HepG2 (cell line): ENCODE measurements around the gene FUOM. TPM values are rescaled to one million over a fixed set of nuclear protein-coding genes. Genes with fewer than 3 reads are reported as not detected.
A peak's percentile ranks its signal among the peaks of the same experiment; 100 is the strongest.

ENCODE experiments used
- ATF1 ChIP-seq: IDR thresholded peaks from 2 replicates; pipeline ENCODE4 v1.6.1; 2016; ENCODE audit warnings: mild to moderate bottlenecking, control low read depth
- FOXP1 ChIP-seq, 2 experiments: fragments of 450-650 bp in 1 of 2; IDR thresholded peaks; 2 replicates each; pipeline ENCODE4 v1.6.1; 2017 to 2018; ENCODE audit warnings: antibody characterized with exemption in 1 of 2
- GABPA ChIP-seq, 2 experiments: IDR thresholded peaks; 2 replicates each; pipeline ENCODE4 v1.6.1; 2011 to 2016; ENCODE audit warnings: low read depth in 2 of 2, low read length in 1 of 2, missing biosample characterization in 1 of 2, missing genetic modification characterization in 1 of 2
- GATAD1 ChIP-seq: IDR thresholded peaks from 2 replicates; pipeline ENCODE4 v1.6.1; 2016; ENCODE audit warnings: missing genetic modification reagents, missing compliant biosample characterization
- HMGA1 ChIP-seq: sonication (generic); formaldehyde crosslinking; conservative IDR thresholded peaks from 2 replicates; pipeline ENCODE4 v1.4.0; 2020; ENCODE audit warnings: missing genetic modification reagents
- KDM2A ChIP-seq: sonication (generic); formaldehyde crosslinking; IDR thresholded peaks from 2 replicates; pipeline ENCODE4 v1.4.0; 2020; ENCODE audit warnings: low read depth, missing genetic modification reagents, borderline replicate concordance
- KLF16 ChIP-seq, 2 experiments: sonication (generic) in 1 of 2; formaldehyde crosslinking in 1 of 2; IDR thresholded peaks; 2 replicates each; pipeline versions ENCODE4 v1.6.1 to v1.8.0; 2016 to 2023; ENCODE audit warnings: missing genetic modification reagents in 2 of 2, missing compliant biosample characterization in 1 of 2
- REPIN1 ChIP-seq: sonication (generic); formaldehyde crosslinking; IDR thresholded peaks from 2 replicates; pipeline ENCODE4 v1.8.0; 2022; ENCODE audit warnings: missing genetic modification reagents, low read depth, mild to moderate bottlenecking, borderline replicate concordance
- TGIF2 ChIP-seq: IDR thresholded peaks from 2 replicates; pipeline ENCODE4 v1.6.1; 2016; ENCODE audit warnings: control low read depth, missing compliant biosample characterization
- YY1 ChIP-seq: IDR thresholded peaks from 2 replicates; pipeline ENCODE4 v1.6.1; 2011; ENCODE audit warnings: low read length, low read depth, moderate library complexity, mild to moderate bottlenecking; ENCODE audit not compliant: insufficient read depth, insufficient replicate concordance
- ZNF207 ChIP-seq: fragments of 450-650 bp; IDR thresholded peaks from 2 replicates; pipeline ENCODE4 v1.6.1; 2016; ENCODE audit warnings: antibody characterized with exemption, borderline replicate concordance
- polyA plus RNA-seq, 8 experiments: library from polyadenylated mRNA; depleted of rRNA in 3 of 8; stranded (reverse) in 7 of 8; unstranded in 1 of 8; fragments of >200 nt; fragmentation: Illumina TruSeq in 4 of 8; extraction: Trizol in 4 of 8; gene quantifications; 2 replicates each; pipeline versions ENCODE4 v1.2.1 to v1.2.3, GENCODE V29; 2011 to 2016; ENCODE audit warnings: low read depth in 4 of 8, missing spikeins in 1 of 8, mixed read lengths in 1 of 8; ENCODE audit not compliant: insufficient read depth in 1 of 8
- total RNA-seq, 5 experiments: library from RNA; depleted of rRNA; stranded (reverse); fragments of >200 nt; fragmentation: Illumina TruSeq; extraction: Trizol; gene quantifications; 2 replicates each; pipeline ENCODE4 v1.2.3, GENCODE V29; 2016; ENCODE audit warnings: low read depth in 1 of 5
- TF ChIP-seq, protein P1 (sequence below): sonication (generic); formaldehyde crosslinking; IDR thresholded peaks from 2 replicates; pipeline ENCODE4 v1.8.0; 2023; ENCODE audit warnings: mild to moderate bottlenecking, missing genetic modification reagents
- TF ChIP-seq, protein P2 (sequence below): fragments of 450-650 bp; IDR thresholded peaks from 2 replicates; pipeline ENCODE4 v1.6.1; 2016
- TF ChIP-seq, protein P3 (sequence below): IDR thresholded peaks from 2 replicates; pipeline ENCODE4 v1.6.1; 2016; ENCODE audit warnings: missing genetic modification reagents, missing compliant biosample characterization
- TF ChIP-seq, protein P4 (sequence below): sonication (generic); formaldehyde crosslinking; IDR thresholded peaks from 2 replicates; pipeline ENCODE4 v1.4.0; 2020; ENCODE audit warnings: missing genetic modification reagents
- TF ChIP-seq, protein P5 (sequence below): sonication (generic); formaldehyde crosslinking; IDR thresholded peaks from 2 replicates; pipeline ENCODE4; 2020; ENCODE audit warnings: missing genetic modification reagents, mild to moderate bottlenecking, borderline replicate concordance
- TF ChIP-seq, protein P6 (sequence below): sonication (generic); formaldehyde crosslinking; IDR thresholded peaks from 2 replicates; pipeline ENCODE4 v1.8.1; 2023; ENCODE audit warnings: mild to moderate bottlenecking, moderate library complexity, missing genetic modification reagents

FUOM gene
- total and polyA plus RNA-seq, 2 of the 13 experiments (the other 11 are each of a cell fraction or from before 2014, with no cell fraction given), result 27.5 to 60.4 TPM

DNA sequence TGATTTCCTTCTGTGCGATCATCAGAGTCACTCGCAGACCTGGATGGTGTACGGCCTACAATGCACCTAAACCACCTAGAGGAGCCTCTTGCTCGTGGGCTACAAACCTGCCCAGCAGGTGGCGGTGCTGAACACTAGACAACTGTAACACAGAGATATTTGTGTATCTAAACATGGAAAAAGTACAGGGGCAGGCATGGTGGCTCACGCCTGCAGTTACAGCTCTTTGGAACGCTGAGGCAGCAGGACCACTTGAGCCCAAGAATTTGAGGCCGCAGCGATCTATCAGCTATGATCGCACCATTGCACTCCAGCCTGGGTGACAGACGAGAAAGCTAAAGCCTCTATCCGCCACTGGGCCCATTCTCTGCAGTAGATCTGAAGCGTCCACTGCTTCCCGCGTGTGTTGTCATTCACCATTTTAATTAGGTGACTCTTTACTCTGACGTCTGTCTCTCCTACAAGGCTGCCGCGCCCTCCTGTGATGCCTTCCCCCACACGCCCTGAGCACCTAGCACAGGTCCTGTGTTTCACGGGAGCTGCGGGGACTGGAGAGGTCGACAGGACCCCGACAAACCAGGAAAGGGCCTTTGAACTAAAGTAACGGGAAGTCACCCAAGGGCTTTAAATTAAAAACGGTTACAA is 49.9 kb downstream of the FUOM start (continued):
- TF ChIP-seq YY1 (peak; percentile 48), TGIF2 (CRISPR knock-in tag) (0 out of 2 replicates have a peak, but pooled peaks have one; percentile 54), ZNF207 (no peak), GATAD1 (CRISPR knock-in tag) (peak; percentile 41; the same call in 1 of the 2 replicates), FOXP1 (IDR thresholded peaks at IDR 0.05) (no peak), FOXP1 (CRISPR knock-in tag; IDR thresholded peaks at IDR 0.05) (peak; percentile 16; the same call in 1 of the 2 replicates), KDM2A (CRISPR knock-in tag) (0 out of 2 replicates have a peak, but pooled peaks have one; percentile 6), ATF1 (CRISPR knock-in tag) (no peak), REPIN1 (peak; percentile 55; the same call in 1 of the 2 replicates), GABPA (IDR thresholded peaks at IDR 0.05; ENCODE audit: low read depth, low read length) (no peak), GABPA (CRISPR knock-in tag; IDR thresholded peaks at IDR 0.05; ENCODE audit: low read depth) (peak; percentile 50), HMGA1 (CRISPR knock-in tag) (no peak), KLF16 (CRISPR knock-in tag; IDR thresholded peaks at IDR 0.05) (peak in 1 of 2 experiments; percentile 26; a peak in 1 of 4 replicates)
- TF ChIP-seq, protein P1, sequence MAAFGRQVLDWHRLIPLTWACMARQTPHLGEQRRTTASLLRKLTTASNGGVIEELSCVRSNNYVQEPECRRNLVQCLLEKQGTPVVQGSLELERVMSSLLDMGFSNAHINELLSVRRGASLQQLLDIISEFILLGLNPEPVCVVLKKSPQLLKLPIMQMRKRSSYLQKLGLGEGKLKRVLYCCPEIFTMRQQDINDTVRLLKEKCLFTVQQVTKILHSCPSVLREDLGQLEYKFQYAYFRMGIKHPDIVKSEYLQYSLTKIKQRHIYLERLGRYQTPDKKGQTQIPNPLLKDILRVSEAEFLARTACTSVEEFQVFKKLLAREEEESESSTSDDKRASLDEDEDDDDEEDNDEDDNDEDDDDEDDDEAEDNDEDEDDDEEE (CRISPR knock-in tag), result 0 out of 2 replicates have a peak, but pooled peaks have one; percentile 45
- TF ChIP-seq, protein P2, sequence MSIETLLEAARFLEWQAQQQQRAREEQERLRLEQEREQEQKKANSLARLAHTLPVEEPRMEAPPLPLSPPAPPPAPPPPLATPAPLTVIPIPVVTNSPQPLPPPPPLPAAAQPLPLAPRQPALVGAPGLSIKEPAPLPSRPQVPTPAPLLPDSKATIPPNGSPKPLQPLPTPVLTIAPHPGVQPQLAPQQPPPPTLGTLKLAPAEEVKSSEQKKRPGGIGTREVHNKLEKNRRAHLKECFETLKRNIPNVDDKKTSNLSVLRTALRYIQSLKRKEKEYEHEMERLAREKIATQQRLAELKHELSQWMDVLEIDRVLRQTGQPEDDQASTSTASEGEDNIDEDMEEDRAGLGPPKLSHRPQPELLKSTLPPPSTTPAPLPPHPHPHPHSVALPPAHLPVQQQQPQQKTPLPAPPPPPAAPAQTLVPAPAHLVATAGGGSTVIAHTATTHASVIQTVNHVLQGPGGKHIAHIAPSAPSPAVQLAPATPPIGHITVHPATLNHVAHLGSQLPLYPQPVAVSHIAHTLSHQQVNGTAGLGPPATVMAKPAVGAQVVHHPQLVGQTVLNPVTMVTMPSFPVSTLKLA, result peak; percentile 32; the same call in 1 of the 2 replicates
- TF ChIP-seq, protein P3, sequence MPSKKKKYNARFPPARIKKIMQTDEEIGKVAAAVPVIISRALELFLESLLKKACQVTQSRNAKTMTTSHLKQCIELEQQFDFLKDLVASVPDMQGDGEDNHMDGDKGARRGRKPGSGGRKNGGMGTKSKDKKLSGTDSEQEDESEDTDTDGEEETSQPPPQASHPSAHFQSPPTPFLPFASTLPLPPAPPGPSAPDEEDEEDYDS (CRISPR knock-in tag), result peak; percentile 9; the same call in 1 of the 2 replicates
- TF ChIP-seq, protein P4, sequence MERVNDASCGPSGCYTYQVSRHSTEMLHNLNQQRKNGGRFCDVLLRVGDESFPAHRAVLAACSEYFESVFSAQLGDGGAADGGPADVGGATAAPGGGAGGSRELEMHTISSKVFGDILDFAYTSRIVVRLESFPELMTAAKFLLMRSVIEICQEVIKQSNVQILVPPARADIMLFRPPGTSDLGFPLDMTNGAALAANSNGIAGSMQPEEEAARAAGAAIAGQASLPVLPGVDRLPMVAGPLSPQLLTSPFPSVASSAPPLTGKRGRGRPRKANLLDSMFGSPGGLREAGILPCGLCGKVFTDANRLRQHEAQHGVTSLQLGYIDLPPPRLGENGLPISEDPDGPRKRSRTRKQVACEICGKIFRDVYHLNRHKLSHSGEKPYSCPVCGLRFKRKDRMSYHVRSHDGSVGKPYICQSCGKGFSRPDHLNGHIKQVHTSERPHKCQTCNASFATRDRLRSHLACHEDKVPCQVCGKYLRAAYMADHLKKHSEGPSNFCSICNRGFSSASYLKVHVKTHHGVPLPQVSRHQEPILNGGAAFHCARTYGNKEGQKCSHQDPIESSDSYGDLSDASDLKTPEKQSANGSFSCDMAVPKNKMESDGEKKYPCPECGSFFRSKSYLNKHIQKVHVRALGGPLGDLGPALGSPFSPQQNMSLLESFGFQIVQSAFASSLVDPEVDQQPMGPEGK (CRISPR knock-in tag), result 0 out of 2 replicates have a peak, but pooled peaks have one; percentile 26
- TF ChIP-seq, protein P5, sequence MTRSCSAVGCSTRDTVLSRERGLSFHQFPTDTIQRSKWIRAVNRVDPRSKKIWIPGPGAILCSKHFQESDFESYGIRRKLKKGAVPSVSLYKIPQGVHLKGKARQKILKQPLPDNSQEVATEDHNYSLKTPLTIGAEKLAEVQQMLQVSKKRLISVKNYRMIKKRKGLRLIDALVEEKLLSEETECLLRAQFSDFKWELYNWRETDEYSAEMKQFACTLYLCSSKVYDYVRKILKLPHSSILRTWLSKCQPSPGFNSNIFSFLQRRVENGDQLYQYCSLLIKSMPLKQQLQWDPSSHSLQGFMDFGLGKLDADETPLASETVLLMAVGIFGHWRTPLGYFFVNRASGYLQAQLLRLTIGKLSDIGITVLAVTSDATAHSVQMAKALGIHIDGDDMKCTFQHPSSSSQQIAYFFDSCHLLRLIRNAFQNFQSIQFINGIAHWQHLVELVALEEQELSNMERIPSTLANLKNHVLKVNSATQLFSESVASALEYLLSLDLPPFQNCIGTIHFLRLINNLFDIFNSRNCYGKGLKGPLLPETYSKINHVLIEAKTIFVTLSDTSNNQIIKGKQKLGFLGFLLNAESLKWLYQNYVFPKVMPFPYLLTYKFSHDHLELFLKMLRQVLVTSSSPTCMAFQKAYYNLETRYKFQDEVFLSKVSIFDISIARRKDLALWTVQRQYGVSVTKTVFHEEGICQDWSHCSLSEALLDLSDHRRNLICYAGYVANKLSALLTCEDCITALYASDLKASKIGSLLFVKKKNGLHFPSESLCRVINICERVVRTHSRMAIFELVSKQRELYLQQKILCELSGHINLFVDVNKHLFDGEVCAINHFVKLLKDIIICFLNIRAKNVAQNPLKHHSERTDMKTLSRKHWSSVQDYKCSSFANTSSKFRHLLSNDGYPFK (CRISPR knock-in tag), result peak; percentile 32; the same call in 1 of the 2 replicates
- TF ChIP-seq, protein P6, sequence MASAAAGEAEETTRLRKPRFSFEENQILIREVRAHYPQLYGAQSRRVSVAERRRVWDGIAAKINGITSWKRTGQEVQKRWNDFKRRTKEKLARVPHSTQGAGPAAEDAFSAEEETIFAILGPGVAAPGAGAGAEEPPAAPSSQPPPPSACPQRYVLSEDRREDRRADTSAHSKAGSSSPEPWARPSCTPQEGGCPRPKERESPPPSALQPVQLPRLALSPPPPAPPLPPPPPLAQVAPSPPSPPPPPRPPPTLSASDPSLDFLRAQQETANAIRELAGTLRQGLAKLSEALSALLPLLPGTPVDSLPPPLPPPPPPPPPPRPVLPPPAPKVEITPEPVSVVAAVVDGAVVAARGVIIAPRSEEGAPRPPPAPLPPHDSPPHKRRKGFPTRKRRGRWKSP (CRISPR knock-in tag), result peak; percentile 2; the same call in 1 of the 2 replicates
